HG03139 (cell line): ENCODE measurements around the gene ZNF598.
A peak's percentile ranks its signal among the peaks of the same experiment; 100 is the strongest.
"Not testable (repeated sequence)": the region's sequence is repeated elsewhere in the genome, so short reads cannot be mapped to it uniquely, and the experiment has no call there.

ENCODE experiments used
- ATAC-seq: cut with Tn5 transposase; IDR thresholded peaks from one replicate; pipeline ENCODE4 v1.9.1; 2021; ENCODE audit not compliant: unreplicated experiment

Gene ZNF598

GRCh38 chr16:2028620-2029220 lies 19.1 kb upstream of the ZNF598 start:
- no peak for ATAC-seq

- ATAC-seq: no peak
Observed at GRCh38 chr16:2028146-2028545, 18.5 kb upstream of the ZNF598 start.

DNA sequence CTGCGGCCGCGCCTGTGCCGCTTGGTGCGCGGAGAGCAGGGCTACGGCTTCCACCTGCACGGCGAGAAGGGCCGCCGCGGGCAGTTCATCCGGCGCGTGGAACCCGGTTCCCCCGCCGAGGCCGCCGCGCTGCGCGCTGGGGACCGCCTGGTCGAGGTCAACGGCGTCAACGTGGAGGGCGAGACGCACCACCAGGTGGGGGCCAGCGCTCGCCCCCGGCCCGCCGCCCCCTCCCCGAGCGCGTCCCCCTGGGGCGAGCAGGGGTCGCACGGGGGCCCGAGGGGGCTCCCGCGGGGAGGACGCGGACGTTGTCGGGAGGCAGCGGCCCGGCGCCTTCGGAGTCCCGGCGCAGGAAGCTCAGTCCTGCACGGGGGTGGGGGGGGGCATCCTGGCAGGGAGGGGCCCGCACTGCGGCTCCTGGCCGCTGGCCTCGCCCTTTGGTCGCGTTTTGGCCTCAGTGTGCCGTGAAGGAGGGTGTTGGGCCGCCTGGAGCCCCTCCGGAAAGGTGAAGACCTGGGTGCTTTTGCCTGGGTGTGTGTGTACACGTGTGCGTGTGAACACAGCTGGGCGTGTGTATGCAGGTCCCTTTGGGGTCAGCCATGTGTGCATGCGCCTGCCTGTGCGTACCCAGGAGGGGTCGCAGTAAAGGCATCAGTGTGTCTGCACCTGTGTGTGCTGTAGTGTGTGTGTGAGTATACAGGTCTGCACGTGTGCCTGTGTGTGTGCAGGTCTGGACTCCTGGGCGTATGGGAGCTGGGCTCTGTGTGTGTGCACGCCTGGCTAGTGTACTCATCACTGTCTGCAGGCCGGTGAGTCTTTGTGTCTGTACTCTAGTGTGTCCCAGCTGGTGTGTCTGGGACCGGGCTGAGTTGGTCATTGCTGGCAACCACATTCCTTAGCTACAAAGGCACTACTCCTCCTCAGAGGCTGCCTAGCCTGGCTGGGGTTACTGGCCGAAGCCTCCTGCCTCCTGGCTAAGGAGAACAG lies 17.7 kb upstream of the ZNF598 start:
- ATAC-seq: no peak

- ATAC-seq: no peak
Observed at GRCh38 chr16:2026461-2027023, 16.9 kb upstream of the ZNF598 start, which contains the start of gene NHERF2. TSS of gene NHERF2 (plus strand) at chr16:2026902. CDS start at chr16:2027006, 104 bp downstream.

DNA sequence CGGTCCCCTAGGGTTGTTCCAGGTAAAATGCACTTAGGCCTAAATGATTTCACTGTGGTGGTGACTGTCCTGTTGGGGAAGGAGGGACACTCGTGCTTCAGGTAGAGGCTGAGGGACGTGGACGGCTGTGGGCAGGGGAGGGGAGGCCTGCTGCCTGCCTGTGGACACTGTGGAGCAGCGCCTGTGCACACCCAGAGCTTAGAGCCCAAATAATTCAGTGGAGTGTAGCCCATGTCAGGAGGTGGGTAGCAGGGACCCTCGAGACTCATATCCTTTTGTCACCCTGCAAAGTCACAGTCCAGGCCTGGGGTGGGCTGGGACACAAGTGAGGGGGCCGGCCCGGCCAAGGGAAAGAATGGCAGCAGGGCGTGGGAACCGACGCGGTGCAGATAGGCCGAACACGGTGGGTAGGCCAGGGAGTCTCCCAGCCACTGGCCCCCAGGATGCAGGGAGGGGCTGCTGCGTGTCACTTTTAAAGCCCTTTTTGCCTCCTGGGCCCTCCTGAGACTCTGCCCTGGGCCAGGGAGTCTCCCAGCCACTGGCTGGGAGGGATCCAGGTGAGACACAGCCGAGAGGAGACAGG lies 16.3 kb upstream of the ZNF598 start:
- no peak for ATAC-seq

- ATAC-seq: no peak
Observed at GRCh38 chr16:2025251-2025650, 15.6 kb upstream of the ZNF598 start.

GRCh38 chr16:2024032-2024420 lies 14.4 kb upstream of the ZNF598 start:
- no peak for ATAC-seq

DNA sequence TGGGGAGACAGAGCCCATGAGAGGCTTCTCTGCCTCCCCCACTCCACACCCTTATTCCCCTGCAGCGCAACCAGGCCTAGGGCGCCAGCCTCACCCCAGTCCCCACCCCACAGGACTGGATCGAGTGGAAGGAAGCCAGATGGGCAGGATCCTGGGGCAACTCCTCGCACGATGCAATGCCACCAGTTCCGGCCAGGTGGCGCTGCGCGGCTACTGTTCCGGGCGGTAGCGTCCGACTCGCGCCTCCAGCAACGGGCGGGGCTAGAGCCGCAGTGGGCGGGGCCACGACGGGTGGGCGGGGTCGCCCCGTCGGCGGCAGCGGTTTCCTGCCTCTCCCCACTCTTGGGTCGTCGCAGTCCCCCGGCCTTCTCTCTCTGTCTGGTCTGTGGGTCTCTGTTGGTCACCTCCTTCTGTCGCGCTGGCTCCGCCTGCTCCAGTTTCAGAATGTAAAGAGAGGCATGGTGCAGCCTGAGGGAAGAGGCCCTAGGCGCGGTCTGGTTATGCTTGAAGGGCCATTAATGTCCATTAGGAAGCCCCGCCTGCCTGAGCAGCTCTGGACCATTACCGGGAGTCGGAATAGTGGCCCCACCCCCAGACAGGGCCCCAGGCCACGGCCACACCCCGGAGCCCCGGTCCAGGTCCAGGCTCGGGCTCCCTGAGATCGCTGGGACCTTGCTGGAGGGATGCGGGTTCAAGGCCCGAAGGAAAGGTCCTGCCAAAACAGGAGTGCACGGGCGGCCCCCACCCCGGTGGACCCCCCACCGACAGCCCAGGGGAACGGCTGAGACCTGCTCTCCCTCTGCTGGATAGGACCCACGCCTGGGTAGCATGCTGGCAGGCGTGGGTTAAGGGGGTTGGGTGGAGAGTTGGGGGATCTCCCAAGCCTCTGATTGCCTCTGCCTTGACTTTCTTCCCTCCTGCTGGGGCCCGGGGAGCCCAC lies 13.7 kb upstream of the ZNF598 start:
- ATAC-seq: peak; percentile 57

GRCh38 chr16:2022723-2023091 lies 13.1 kb upstream of the ZNF598 start:
- ATAC-seq: peak; percentile 31

- no peak for ATAC-seq
Observed at GRCh38 chr16:2019921-2020831, 10.6 kb upstream of the ZNF598 start.

- ATAC-seq: no peak
Observed at GRCh38 chr16:2019518-2019920, 9.9 kb upstream of the ZNF598 start, which contains the start of gene NPW. TSS of gene NPW (plus strand) at chr16:2019785.

- no peak for ATAC-seq
Observed at GRCh38 chr16:2016407-2016922, 6.8 kb upstream of the ZNF598 start.

GRCh38 chr16:2015947-2016208 lies 6.3 kb upstream of the ZNF598 start:
- no peak for ATAC-seq

GRCh38 chr16:2015117-2015946 lies 5.7 kb upstream of the ZNF598 start:
- ATAC-seq: no peak

DNA sequence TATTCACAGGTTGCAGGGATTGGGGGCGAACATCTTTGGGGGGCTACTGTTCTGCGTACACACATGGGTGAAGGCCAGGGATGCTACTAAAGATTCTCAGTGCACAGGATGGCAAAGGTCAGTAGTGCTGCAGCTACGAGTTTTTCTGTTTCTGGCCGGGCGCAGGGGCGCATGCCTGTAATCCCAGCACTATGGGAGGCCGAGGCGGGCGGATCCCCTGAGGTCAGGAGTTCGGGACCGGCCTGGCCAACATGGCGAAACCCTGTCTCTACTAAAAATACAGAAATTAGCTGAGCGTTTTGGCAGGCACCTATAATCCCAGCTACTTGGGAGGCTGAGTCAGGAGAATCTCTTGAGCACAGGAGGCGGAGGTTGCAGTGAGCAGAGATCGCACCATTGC lies 3.9 kb upstream of the ZNF598 start:
- ATAC-seq: no peak

DNA sequence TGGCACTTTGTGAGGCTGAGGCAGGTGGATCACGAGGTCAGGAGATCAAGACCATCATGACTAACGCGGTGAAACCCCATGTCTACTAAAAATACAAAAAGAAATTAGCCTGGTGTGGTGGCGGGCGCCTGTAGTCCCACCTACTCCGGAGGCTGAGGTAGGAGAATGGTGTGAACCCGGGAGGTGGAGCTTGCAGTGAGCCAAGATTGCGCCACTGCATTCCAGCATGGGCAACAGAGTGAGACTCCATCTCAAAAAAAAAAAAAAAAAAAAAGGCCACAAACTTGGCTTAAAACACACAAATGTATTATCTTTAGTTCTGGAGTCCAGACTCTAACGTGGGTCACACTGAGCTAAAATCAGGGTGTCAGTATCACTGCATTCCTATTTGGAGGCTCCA lies 2.1 kb upstream of the ZNF598 start:
- not testable (repeated sequence) for ATAC-seq

DNA sequence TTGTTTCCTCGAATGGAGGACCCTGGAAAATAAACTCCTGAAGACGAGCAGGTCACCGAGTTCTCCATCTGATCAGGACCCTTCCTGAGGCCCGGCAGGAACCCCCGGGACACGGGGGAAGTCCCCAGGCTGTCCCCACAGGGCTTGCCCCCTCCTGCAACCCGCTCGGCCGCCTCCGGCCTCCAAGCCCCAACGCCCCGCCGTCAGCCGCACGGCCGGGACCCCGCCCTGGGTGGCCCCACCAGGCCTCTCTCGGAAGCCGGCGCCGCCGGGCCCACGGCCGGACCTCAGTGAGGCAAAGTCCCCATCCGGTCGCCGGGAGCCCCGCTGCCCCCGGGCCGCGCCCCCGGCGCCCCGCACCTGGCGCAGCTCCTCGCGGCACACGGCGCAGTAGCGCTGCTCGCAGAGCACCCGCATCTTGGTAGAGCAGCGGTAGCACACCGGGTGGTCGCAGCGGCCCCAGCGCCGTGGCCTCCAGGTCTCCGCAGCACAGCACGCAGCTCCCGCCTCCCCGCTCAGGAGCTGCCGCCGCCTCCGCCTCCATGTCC lies 383 bp downstream of the ZNF598 start:
- ATAC-seq: peak; percentile 23

GRCh38 chr16:2008631-2009163 lies 924 bp downstream of the ZNF598 start:
- no peak for ATAC-seq
